Measurements from ENCODE around the gene PTPN2.

GRCh38 chr18:12748671-12749070 is 135.4 kb downstream of the PTPN2 start:
- TF ChIP-seq CTCF (IDR thresholded peaks at IDR 0.05) (no peak), BHLHE40 (IDR thresholded peaks at IDR 0.05; ENCODE audit: low read depth, low read length) (no peak), ZSCAN20 (CRISPR knock-in tag; IDR thresholded peaks at IDR 0.05) (no peak), MAX (IDR thresholded peaks at IDR 0.05) (no peak), JUN (IDR thresholded peaks at IDR 0.05) (no peak), POLR2A (IDR thresholded peaks at IDR 0.05; ENCODE audit: low read length) (no peak), REST (IDR thresholded peaks at IDR 0.05) (no peak), CEBPB (IDR thresholded peaks at IDR 0.05) (no peak), EP300 (IDR thresholded peaks at IDR 0.05) (no peak), FOSL2 (IDR thresholded peaks at IDR 0.05) (no peak), FOSL2 (CRISPR knock-in tag; IDR thresholded peaks at IDR 0.05) (no peak), FOSB (CRISPR knock-in tag; IDR thresholded peaks at IDR 0.05) (no peak)
- TF ChIP-seq, protein P1, sequence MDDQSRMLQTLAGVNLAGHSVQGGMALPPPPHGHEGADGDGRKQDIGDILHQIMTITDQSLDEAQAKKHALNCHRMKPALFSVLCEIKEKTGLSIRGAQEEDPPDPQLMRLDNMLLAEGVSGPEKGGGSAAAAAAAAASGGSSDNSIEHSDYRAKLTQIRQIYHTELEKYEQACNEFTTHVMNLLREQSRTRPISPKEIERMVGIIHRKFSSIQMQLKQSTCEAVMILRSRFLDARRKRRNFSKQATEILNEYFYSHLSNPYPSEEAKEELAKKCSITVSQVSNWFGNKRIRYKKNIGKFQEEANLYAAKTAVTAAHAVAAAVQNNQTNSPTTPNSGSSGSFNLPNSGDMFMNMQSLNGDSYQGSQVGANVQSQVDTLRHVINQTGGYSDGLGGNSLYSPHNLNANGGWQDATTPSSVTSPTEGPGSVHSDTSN (IDR thresholded peaks at IDR 0.05) = no peak
